HG03045 (cell line): ENCODE results near the gene CPNE4.

Experiments
- ATAC-seq: cut with Tn5 transposase; IDR thresholded peaks from one replicate; pipeline ENCODE4 v1.9.1; 2021; ENCODE audit warnings: mild to moderate bottlenecking, moderate library complexity; ENCODE audit not compliant: unreplicated experiment

Gene CPNE4

DNA sequence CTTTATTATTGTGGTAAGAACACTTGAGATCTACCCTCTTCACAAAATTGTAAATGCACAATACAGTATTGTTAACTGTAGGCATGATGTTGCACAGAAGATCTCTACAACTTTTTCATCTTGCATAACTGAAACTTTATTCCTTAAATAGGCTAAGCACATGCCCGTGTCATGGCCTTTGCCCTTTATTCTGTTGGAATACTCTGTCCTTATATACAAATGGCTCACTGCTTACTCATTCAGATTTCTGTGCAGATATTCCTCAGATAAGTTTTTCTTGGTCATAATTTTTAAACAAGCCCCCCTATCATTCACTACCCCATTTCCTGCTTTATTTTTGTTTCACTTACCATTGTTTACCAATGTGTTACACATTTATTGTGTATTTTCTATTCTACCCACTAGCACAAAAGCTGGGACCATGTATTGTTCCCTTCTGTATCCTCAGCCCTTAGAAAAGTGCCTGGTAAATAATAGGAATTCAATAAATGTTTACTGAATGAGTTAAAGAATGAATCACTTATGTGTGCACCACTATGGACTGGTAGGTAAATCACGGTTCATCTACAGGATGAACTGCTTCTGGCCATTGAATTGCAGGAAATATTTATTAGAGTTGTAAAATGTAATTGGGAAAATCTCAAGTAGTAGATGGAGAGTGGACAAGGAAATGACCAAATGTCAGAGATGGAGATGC is 151.0 kb downstream of the CPNE4 start:
- ATAC-seq, result no peak

DNA sequence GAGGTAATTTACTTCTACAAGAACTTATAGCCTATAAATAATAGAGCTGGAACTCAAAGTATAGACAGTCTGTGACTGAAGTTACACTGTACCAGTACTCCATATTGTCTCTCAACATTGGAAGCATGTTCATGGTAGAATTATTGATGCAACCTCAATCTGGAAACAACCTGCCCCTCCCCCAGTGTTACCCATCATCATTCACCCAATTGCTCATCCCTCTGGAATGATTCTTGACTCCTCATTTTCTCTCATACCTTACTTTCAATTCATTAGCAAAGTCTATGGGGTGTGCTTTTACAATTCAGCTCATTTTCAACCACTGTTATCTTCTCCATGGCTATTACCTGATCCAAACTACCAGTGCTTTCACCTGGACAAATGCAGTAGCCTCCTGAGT is 151.7 kb downstream of the CPNE4 start:
- no peak for ATAC-seq

DNA sequence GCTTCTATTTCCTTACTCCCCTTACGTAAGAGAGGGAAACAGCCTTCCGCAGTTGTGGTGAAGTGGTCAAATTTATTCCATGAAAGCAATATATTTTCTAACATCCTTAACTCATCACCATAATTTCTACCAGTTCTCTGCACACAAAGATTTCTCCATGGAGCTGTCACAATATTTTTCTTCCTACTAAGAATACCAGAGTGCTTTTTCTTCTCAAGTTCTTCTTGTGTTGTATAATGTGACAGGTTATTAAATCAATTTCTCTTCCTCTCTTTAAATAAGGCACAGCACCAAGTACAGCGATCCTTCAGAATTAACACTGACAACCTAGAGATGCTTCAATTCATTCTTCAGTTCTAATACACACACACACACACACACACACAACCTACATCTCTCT is 153.0 kb downstream of the CPNE4 start:
- no peak for ATAC-seq

DNA sequence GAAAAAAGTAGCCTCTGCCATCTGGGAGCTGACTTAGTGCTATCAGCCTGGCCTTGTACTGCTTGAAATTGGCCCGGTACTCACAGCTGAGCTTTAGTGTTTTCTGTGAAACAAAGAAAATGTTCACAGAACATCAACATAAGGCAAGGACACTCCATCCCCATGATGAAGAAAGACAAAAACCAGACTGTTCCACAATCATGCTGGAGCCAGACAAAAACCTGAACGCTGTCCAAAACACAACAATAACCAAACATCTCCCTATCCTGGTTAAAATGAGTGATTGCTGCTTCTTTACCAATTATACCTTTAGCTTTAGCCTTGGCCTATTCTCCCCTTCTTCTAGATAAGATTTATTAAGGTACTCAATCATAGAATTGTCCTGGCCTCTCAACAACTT is 153.9 kb downstream of the CPNE4 start:
- ATAC-seq, result no peak

DNA sequence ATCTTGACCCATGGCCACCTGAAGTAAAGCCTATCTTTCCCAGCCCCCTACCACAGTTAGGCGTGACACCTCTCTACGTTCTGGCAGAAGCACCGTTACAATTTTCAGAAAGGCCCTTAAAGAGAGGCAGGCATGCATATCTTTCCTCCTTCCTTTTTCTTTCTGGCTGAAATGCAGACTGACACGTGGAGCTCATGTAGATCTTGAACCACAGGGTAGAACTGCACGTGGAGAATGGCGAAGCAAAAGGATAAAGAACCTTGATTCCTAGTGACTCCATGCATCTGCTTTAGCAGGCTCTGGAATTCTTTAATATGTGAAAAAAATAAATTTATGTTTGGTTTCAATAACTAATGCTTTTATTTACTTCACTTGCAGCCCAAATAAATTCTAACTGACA is 166.6 kb downstream of the CPNE4 start:
- ATAC-seq, result no peak

DNA sequence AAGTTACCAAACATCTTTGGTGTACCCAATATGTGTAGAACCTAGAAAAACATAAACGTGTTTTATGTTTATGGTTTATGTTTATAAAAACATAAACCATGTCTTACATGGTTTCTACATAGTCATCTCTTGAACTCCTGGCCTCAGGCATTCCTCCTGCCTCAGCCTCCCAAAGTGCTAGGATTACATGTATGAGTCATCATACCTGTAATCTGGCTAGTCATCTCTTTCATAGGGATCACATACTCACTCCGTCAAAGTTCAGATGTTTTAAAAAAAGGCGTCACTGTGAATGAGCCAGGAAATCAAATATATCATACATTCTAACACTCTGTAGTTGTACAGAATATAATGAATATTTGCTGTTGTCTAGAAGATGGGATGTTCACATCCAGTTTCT is 178.6 kb downstream of the CPNE4 start:
- ATAC-seq, result no peak

DNA sequence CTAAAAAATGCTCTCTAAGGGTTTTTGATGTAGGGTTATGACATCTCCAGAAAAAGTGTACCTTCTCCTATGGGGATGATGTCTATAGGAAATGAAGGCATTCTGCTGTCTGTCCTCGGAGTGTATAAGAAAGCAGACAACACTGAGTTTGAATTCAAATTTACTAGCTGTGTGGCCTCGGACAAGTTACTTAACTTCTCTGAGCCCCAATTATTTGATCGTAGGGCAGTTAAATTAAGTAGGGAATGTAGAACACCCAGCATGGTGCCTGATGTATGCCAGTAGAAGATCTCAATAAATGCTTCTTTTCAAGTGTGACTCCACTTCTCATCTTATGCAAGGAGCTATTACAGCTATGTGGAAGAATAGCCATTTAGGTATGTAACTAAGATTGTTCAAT is 184.6 kb downstream of the CPNE4 start:
- no peak for ATAC-seq

DNA sequence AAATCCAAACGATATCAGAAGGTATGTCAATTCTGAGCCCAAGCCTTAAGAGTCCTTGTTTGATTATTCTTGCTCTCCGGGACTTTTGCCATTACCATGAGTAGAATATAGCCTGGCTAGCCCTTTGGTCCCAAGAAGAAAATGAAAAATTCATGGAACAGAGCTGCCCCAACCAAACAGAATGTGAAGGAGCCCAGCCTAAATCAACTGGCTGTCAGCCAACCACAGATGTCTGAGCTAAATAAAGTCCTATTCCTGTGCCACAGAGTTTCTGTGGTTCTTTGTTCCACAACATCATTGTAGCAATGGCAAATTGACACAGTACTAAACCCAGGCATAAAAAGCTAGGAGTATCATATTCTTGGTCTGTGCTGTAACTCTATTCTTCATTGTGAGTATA is 185.2 kb downstream of the CPNE4 start:
- ATAC-seq, result no peak

DNA sequence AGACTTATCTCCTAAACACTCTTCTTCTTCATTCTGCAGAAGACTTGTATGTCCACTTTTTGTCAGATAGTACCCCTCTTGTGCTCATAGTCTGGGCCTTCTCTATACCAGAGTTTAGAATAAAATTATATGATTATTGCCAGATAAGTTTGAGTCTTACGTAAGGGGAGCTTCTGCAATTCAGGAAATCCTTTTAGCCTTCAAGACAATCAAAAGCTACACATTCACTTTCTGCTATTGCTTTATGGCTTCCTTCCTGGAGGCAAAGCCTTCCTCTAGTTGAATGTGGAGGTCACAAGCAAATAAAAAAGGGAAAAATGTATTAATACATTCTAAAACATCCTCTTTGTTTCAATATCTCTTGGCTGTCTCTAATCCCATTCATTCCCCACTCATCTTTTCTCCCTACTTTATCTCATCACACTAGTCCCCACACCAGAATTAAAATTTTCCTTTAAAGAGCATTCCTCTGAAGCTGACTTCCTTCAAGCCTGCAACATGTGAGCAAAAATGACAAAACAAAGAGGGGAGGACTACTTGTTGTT is 186.8 kb downstream of the CPNE4 start:
- no peak for ATAC-seq

DNA sequence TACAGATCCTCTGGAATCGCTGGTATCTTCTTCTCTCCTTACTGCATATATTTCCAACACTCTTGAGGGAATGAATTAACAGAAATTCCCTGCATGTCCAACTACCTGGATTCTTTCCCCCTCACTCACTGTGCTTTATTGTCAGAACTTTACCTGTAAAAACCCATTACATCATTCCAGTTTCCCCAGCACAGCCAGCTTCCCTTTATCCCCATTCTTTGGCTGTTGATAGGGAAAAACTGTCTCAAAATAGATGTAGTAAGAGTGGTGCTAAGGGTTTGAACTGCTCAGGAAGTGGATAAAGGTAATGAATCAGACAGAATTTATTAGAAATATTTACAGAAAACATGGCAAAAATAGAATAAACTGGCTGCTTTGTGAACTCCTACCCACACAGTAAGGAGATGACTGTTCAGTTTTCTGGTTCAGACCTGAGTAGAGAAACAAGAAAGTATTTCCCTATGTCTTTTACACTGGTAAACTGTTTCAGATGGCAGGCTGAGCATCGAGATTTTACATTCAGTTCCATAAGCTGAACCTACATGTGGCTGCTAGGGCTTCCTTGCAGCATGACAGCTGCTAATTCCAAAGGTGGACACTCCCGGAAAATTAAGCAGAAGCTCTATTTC is 188.4 kb downstream of the CPNE4 start:
- no peak for ATAC-seq

DNA sequence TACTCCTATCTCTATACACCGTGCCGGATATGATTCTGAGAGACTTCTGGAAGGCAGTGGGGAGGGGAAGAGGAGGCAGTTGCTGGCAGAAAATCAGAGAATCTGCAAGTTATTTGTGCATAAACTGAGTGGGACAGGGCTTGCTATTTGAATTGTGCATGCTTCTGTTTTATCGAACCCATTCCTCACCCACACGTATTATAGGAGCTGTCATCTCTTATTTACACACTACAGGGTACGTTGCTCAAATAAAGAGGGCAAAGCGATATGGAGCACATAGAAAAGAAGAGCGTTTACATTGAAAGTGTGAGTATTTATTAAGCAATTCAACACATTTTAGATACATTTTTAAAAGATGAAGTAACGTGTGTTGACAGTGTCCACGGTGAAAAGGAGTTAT is 191.6 kb downstream of the CPNE4 start:
- ATAC-seq, result no peak

DNA sequence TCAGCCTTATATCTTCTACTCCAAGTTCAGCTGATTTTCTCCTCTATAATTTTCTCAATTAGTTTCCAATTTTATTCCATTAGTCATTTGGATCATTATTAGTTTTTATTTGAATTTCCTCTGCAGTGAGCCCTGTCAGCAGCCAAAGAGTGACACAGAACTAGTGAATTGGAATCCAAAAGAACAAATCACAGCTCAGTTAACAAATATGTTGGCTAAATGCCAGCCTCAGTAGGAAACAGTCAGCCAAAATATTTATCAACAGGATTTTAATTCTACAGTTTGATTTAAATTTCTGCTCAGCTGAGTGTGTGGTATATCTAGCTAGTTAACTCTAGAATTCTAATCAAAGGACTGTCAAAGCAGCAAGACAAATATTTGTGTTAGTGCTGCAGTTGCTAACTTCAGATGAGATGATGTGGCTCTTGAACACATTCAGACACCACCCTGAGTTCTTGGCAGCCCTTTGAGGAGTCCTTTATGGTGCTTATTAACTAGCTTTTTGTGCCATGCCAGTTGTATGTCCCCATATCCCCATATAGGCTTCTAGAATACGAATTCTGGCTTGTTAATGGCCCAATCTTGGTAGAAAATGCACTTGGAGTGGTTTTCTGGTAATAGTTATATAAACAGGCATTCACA is 194.5 kb downstream of the CPNE4 start:
- ATAC-seq, result no peak

DNA sequence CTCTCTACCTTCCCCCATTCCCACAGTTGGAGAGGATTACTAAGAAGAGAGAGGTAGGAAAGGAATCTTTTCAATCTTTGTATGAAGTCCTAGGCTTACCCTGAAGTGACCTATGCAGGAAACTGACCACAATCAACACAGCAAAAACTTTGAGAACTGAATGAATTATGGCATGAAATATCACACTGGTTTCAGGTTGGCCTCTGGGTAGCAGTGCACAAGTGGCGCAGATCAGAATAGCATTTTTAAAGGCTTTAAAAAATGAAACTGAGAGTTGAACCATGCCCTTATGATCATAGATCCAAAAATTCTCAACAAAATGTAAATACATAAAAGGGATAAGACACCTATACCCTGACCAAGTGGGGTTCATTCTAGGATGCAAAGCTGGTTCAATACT is 198.9 kb downstream of the CPNE4 start:
- no peak for ATAC-seq

DNA sequence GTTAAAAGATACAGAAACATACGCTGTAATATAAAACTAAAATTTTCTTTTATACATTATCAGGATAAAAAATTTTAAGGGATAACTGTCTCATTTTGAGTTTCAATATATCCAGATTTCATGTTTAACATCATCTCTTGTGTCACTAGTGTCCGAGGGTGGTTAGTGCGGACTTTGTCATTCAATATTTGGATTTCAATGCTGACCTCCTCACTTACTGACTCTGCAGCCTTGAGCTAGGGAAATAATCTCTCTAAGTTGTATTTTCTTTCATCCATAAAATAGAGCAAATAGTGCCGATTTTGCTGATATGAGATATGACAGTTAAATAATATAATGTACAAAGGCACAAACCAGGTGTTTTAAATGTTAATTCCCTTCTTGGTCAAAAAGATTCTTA is 203.2 kb downstream of the CPNE4 start:
- no peak for ATAC-seq

DNA sequence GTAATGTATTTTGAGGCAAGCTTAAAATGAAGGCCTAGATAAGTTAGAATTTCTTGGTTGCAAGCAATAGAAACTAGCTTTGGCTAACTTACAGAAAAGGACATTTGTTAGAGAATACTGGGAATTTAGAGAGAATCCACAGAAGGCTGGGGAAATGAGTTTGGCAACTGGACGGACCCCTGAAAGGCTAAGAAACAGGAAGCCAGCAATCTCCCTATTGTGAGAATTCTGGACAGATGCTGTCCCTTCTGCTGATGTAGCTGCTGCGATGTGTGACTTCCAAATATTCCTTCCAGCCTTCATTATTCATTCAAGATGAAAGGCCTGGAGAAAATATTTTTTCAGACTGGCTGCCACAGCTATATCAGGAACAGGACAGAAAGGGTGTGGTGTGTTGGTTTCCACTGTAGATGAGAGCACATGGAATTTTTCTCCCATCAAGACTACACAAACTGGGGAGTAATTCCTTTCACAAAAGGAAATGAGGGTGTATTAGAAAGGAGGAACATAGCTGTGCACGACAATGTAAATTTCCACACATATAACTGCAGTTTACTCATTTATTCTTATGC is 213.5 kb downstream of the CPNE4 start:
- ATAC-seq, result no peak

DNA sequence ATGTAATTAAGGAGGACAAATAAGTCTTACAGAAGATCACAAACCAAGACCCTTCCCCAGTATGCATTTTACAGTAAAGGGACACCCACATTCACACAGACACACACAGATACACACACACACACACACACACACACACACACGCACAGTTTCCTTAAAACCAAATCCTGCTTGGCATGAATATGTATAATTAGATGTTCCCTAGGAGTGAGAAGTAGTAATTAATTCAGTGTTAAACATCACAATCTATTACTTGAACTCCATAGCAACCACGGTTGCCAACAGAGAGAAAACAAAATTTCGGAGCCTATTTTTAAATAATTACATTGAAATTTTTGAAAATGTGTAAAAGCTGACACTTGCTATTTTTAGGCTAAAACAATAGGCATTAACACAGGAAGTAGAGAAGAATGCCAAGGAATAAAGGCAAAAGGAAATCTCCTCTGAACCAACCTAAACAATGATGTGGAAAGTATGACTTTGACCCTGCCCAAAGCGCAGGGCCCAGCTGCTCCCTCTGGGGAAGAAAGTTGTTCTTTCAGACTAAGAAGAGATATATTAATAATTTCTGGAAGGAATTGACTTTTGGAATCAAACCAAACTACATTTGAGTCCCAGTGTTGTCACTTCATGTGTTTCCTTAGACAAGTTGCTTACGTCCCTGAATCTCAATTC is 215.3 kb downstream of the CPNE4 start:
- no peak for ATAC-seq

DNA sequence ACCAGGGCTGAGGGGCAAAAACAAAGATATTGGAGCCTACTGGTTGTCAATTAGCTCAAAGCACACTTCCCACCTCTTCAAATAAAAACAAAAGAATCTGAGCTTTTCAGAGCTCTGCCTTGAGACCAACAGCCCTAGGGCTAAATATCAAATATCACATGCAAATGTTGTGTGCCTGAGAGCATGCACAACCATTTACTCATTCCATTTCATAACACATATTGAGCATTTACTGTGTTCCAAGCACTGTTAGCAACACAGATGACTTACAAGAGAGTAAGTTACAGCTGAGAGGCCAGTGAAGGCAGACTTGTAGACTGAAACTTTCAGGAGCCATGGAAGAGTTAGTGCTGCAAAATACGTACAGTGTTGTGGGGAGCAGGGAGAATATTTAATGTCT is 222.4 kb downstream of the CPNE4 start:
- ATAC-seq, result no peak

DNA sequence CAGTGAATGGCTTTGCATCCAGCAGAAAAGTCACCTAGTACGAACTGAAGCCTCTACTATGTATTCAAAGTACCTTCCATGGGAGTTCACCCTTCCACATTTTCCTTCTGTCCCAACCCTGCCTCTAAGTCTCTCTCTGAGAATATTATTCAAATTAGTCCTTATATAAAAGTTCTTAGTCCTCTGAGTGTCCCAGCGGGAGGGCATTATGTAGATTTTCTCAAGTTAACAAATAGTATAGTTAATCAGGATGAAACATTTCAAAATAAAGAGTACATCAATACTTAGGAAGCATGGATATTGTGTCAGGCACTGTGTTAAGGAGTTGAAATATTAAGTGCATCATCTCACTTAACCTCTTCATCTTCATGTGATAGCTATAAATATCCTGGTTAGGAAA is 223.3 kb downstream of the CPNE4 start:
- ATAC-seq, result no peak

DNA sequence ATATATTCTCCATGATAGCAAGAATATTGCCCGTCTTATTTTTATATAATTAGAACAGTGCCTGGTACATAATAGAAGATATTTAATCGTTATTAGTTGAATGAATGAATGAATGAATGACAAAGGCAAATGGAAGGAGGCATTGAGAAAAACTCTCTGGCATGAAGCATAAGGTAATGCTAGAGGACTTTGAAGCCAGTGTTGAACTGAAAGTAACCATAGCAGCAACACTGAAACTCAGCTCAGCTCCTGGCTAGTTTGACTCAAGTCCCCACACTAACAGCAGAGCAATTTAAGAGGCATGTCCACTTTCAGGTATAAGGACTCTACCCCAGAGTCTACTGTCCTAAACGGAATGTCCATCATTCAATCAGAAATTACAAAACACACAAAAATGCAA is 227.0 kb downstream of the CPNE4 start:
- ATAC-seq, result no peak

DNA sequence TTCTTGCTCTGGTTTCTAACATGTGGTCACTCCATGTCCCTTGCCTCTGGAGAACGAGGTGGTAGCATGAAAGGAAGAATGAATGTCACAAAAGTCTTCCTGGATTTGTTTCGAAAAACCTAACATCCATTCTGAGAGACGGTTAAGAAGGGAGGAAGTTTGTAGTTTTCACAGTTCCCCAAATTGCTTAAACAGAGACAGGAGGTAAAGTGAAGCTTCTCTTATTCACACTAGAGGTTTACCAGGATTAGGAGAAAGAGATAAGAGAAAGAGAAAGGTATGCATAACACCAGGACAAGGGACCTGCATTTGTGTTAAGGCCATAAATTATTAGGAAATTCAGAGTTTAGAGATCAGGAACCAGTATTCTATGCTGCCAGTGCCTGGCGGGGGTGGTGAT is 228.1 kb downstream of the CPNE4 start:
- no peak for ATAC-seq

DNA sequence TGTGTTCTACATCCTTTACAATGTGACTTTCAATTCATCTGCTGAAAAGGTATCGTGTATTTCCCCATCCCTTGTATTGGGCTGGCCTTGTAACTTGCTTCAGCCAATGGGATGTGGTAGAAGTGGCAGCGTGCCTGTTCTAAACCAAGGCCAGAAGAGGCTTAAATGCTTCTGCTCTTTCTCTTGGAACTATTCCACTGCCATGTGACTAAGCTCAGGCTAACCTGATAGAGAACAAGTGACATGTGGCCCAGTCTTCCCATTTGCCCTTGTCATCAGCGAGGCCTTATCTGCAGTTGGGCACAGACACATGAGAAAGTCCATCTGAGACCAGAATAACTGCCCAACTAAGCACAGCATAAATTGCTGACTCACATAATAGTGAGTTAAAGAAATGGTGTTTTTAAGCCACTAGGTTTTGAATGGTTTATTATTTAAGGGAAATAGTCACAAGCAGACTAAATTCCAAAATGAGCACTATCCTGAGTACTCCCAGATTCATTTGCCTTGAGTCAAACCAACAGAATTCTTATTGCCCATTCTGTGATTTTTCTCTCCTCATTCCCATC is 230.2 kb downstream of the CPNE4 start:
- ATAC-seq, result no peak
